Coronary artery (tissue), 2 donors: ENCODE data around the gene TRAPPC11.

Experiments used
- DNase-seq: peaks from one replicate; pipeline ENCODE4 v3.0.0-alpha.2; 2017; ENCODE audit warnings: low spot score
- H3K27ac ChIP-seq, 2 donors: fragments of 200-600 bp; sonication (generic); one replicate each; pipeline ENCODE4 v1.5.1; 2016 to 2019
- H3K4me3 ChIP-seq: fragments of 200-600 bp; sonication (generic); 2 replicates; pipeline ENCODE4 v1.5.1; 2016; ENCODE audit warnings: mild to moderate bottlenecking, moderate library complexity
- CTCF ChIP-seq: fragments of 200-600 bp; sonication (generic); IDR thresholded peaks from one replicate; pipeline ENCODE4 v1.5.1; 2019; ENCODE audit warnings: antibody characterized with exemption

Gene TRAPPC11

GRCh38 chr4:183727482-183727881 lies 68.4 kb downstream of the TRAPPC11 start:
- TF ChIP-seq CTCF = no peak
- DNase-seq = no peak
- no peak overlapping the region for H3K4me3 ChIP-seq
- no peak overlapping the region for H3K27ac ChIP-seq

- Histone ChIP-seq H3K27ac (no peak overlapping the region), H3K4me3 (no peak overlapping the region)
- no peak for TF ChIP-seq CTCF
- no peak for DNase-seq
These were observed 69.4 kb downstream of the TRAPPC11 start for GRCh38 chr4:183728223-183729068.

- H3K4me3 ChIP-seq = no peak overlapping the region
- TF ChIP-seq CTCF = no peak
- DNase-seq = no peak
- H3K27ac ChIP-seq = no peak overlapping the region
These were observed 69.9 kb downstream of the TRAPPC11 start for GRCh38 chr4:183729069-183729406.

GRCh38 chr4:183729430-183730328 lies 70.6 kb downstream of the TRAPPC11 start:
- H3K4me3 ChIP-seq = no peak overlapping the region
- DNase-seq = no peak
- H3K27ac ChIP-seq = no peak overlapping the region
- TF ChIP-seq CTCF = no peak

- no peak overlapping the region for H3K27ac ChIP-seq
- TF ChIP-seq CTCF = no peak
- no peak for DNase-seq
- H3K4me3 ChIP-seq = no peak overlapping the region
These were observed 73.2 kb downstream of the TRAPPC11 start for GRCh38 chr4:183732296-183732695.

GRCh38 chr4:183733181-183733580 lies 74.1 kb downstream of the TRAPPC11 start:
- H3K27ac ChIP-seq = no peak overlapping the region
- H3K4me3 ChIP-seq = no peak overlapping the region
- DNase-seq = no peak
- no peak for TF ChIP-seq CTCF
